HG03159 (cell line): Measurements from ENCODE around the gene KAZN.

Source experiments
- ATAC-seq: cut with Tn5 transposase; IDR thresholded peaks from one replicate; pipeline ENCODE4 v1.9.1; 2021; ENCODE audit warnings: mild to moderate bottlenecking, moderate library complexity; ENCODE audit not compliant: unreplicated experiment

The KAZN gene

DNA sequence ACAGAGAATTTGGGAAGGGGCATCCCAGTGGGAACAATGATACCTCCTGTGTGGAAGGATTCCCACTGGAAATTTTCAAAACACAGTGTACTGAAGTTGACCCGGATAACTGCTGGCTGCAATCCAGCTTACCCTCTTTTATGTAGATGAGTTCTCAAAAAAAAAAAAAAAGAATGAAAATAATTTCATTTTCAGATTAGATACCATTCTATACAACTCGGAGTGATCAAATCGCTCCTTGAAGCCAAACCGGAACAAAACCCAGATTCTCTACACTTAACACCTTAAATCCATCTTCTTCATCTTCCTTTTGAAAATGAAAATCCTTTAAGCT is 69.1 kb downstream of the KAZN start:
- ATAC-seq = no peak

DNA sequence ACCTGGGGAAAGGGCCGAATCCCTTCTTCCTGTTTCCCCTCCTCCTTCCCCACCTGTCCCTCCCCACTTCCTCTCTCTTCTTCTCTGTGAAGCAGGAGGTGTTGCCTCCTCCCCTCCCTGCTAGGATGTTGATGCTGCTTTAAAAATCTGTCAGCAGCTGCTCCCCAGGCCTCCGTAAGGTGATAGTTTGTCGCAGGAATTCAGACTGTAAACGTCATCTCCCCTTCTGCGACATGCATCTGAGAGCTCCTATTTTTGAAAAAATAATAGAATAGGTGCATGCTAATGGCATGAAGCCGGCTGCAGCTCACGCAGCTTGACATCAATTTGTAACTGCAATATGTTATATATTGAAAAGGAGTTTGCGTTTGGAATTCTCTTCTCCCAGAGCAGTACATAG is 70.1 kb downstream of the KAZN start:
- ATAC-seq = no peak

GRCh38 chr1:14672005-14672404 is 73.5 kb downstream of the KAZN start:
- ATAC-seq = no peak

GRCh38 chr1:14674030-14674429 is 75.5 kb downstream of the KAZN start:
- ATAC-seq = no peak

GRCh38 chr1:14676400-14676799 is 77.9 kb downstream of the KAZN start:
- ATAC-seq = no peak

DNA sequence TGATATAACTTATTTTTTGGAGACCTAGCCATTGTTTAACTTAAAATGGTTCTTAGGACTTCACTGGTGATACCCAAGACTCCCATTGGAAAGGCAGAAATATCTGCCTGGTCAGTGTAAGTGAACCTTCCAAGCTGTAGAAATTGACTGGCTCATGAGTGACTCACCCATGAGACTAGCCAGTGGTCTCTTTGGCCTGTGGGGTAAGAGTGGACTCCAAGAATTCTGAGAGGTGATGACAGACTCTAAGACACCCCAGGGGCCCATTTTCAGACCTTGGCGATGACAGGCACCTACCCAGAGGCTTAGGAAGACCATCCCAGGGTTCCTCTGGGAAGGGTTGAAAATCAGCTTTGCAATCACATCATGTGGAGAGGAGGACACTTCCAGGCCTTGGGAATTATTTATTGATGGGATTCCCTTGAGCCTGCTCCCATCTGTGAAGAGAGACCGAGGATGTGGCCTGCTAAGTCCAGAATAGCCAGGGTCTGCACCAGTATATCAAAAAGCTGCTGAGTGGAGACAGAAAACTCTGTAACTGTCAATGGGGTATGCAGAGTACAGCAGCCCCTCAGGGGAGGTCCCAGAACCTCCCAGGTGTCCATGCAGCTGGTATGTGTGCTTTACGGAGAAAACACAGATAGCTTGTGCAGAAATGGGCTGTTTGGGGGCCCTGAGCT is 78.9 kb downstream of the KAZN start:
- no peak for ATAC-seq

DNA sequence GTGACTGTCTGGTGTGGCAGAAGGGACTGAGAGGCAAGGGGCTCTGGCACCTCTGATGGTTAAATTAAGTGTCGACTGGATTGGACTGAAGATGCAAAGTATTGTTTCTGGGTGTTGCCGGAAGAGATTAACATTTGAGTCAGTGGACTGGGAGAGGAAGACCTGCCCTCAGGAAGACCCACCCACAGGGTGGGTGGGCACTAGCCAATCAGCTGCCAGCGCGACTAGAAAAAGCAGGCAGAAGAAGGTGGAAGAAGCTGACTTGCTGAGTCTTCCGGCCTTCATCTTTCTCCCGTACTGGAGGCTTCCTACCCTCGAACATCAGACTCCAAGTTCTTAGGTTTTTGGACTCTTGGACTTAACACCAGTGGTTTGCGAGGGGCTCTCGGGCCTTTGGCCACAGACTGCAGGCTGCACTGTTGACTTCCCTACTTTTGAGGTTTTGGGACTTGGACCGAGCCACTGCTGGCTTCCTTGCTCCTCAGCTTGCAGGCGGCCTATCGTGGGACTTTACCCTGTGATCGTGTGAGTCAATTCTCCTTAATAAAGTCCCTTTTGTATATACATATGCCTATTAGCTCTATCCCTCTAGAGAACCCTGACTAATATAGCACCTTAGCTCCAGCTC is 79.6 kb downstream of the KAZN start:
- ATAC-seq = no peak

- no peak for ATAC-seq
These were observed 80.7 kb downstream of the KAZN start for GRCh38 chr1:14679027-14679688.

- no peak for ATAC-seq
These were observed 82.7 kb downstream of the KAZN start for GRCh38 chr1:14681182-14681581.

DNA sequence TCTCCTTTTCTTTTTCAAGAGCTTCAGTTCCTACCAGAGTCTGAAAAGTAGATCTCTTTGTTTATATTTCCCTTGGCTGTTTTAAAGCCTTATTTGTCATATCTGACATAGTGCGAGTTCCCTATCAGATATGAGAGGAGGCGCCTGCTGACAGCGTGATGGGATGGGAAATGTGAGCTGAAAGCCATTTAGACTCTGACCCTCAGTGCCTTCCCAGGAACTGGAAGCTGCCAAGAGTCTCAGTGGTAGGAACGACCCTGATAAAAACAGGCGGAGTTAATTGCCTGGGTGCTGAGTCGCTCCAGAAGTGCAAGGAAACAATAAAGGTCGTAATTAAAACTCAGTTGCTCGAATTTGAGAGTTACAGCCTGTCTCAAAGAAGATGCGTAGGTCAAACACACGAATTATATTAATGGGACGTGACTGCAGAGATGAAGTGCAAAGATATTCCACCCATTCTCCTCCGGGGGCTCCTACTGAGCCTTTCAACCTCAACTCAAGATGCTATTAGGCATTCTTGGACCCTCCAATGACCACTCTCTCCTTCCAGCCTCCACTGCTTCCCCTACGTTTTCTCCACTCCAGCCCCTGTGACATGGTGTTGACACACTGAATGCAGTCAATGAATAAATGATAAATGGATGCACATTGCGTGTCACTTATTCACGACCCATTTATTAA is 84.6 kb downstream of the KAZN start:
- no peak for ATAC-seq

- ATAC-seq = no peak
These were observed 86.6 kb downstream of the KAZN start for GRCh38 chr1:14685078-14685477.

DNA sequence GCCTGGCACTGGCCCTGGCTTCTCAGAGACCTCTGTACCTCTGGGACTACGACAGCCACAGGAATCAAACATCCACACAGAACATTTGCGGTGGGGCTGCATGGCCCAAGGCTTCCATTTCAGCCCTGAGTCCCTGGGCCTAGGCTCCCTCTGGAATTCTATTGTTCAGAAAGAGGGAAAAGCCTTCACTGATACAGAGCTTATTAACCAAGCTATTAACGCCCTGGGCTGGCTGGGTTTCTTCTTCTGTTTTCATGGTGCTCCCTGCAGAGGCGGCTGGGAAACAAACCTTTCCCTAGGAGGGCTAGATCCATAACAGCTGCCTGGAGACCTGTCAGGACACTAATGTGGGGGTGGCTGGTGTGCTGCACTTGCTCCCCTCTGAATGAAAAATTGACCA is 88.2 kb downstream of the KAZN start:
- no peak for ATAC-seq

GRCh38 chr1:14687147-14687546 is 88.7 kb downstream of the KAZN start:
- ATAC-seq = no peak

DNA sequence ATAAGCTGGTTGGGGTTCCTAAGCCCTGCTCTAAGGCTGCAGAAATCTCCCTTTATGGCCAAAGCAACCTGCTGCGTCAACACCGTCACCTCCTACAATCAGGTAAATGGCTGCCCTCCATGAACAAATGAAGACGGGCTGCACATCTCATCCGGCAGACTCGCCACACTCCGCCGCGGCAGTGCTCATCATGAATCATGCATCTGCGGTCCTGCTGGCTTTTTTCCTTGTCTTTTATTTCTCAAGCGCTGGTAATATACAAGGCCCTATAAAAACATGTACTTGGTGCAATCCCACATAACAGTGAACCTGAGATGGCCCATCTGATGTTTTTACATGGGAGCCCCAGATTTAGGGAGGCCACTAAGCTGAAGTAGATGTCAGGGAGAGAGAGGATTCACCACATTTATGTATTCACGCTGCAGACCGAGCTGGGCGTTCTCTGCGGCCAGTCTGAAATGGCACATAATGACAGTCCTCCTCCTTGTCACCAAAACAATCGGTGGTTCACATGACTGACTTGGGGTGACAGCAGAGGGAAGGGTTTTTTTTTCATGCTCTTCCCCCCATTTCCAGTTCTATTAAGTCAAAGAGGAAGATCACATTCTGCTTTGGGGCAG is 91.6 kb downstream of the KAZN start:
- no peak for ATAC-seq

GRCh38 chr1:14693949-14694348 is 95.5 kb downstream of the KAZN start:
- no peak for ATAC-seq

- ATAC-seq = no peak
These were observed 96.1 kb downstream of the KAZN start for GRCh38 chr1:14694589-14694988.

DNA sequence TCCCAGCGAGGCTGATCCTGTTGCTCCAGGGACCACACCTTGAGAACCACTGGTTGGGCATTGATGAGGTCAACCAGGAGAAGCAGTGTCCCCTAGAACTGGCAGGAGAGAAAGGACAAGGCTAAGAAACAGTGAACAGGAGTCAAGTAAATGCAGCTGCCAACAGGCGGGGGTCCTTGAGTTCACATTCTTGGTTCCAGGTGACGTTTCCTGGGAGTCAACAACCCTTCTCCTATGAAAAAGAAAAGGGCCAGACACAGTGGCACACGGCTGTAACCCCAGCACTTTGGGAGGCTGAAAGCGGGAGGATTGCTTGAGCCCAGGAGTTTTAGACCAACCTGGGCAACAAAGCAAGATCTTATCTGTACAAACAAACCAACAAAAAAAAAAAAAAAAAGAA is 98.3 kb downstream of the KAZN start:
- no peak for ATAC-seq

DNA sequence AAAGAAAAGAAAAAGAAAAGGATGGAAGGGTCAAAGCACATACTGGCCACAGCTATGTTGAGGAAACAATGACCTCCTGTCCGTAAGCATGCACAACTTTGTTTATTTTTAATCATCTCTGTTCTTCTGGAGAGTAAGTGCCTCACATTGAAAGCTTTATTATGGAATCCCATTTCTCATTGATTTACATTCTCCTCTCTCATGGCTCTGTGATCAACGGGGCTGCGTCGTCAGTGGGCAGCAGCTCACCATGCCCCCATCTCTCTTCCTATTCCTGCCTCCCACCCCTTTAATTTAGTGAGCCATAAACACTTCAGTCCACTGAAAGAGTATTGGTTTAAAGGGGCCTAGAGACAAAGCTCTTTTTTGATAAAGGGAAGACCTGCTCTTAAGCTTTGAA is 98.9 kb downstream of the KAZN start:
- ATAC-seq = no peak

DNA sequence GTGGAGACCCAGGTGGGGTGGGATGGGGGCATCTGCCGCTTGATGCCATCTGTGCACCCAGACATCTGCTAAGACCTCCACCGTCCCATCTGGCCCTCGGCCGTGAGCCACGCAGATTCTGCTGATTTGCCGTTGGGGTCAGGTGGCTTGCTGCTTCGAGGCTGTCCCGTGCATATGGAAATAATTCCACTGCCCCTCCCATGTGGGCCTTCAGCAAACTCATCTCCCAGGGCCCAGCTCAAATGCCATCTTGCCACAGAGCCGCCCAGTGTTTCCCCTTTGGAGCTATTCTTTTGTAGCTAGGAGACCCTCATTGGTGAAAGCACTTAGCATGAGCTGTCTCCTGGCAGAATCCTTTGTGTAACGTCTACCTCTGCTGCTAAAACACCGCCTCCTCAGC is 99.8 kb downstream of the KAZN start:
- ATAC-seq = no peak

DNA sequence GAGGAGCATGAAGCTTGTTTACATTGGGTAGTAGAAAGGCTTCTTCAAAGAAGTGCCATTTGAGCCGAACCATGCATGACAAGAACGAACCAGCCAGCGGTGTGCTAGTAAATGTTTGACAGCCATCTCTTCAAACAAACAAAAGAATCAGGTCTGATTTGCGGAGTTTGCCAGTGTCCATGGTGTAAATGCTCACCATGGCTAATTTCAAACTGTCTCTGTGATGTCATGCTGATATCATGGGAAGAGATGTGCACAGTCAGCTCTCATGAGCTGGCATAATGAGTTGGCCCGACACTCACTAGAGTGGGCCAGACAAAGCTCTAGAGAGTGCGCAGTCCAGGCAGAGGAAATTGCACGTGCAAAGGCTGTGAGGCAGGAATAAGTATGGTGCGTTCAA is 101.1 kb downstream of the KAZN start:
- ATAC-seq = no peak

GRCh38 chr1:14704846-14705245 is 106.4 kb downstream of the KAZN start:
- ATAC-seq = no peak

- no peak for ATAC-seq
These were observed 107.3 kb downstream of the KAZN start for GRCh38 chr1:14705824-14706223.
